GM12801 (cell line): ENCODE results near the gene NRAP.

Source experiments
- CTCF ChIP-seq: IDR thresholded peaks from one replicate; pipeline ENCODE4 v1.5.1; 2011; ENCODE audit warnings: control low read depth; ENCODE audit not compliant: insufficient read length; ENCODE audit errors: extremely low read depth

Gene NRAP

GRCh38 chr10:113708640-113709039 is 44.8 kb upstream of the NRAP start:
- TF ChIP-seq CTCF = no peak

DNA sequence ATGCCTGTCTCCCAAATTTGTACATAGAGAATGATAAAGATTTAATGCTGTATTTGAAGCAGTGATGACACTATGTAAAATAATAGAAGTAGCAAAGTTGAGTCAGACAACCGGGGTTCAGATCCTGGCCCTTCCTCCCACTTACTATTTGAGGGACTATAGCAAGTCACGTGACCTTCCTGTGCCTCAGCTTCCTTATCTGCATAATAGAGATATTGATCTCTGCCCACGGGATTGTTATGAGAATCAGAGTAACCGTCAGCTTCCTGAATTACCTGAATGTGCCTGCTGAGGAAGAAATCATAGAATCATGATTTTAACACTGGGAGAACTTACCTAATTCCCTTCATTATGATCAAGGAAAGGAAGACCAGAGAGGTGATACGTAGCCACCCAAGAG is 42.8 kb upstream of the NRAP start:
- TF ChIP-seq CTCF = no peak

DNA sequence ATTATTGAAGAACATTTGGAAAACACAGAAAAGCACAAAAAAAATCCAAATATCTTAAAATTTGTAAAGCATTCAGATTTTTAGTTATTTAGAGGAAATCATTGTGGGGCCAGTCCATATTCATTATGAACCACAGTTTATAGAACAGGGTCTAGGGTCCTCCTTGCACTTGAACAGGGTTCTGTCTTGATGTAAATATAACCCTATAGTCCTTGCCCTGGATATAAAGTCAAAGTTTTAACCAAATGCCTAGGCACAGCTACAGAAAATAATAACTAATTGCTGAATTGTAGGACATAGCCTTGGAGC is 41.5 kb upstream of the NRAP start:
- TF ChIP-seq CTCF = no peak

- TF ChIP-seq CTCF = no peak
These were observed 40.9 kb upstream of the NRAP start for GRCh38 chr10:113704637-113705343.

GRCh38 chr10:113697595-113697994 is 33.8 kb upstream of the NRAP start:
- TF ChIP-seq CTCF = no peak

DNA sequence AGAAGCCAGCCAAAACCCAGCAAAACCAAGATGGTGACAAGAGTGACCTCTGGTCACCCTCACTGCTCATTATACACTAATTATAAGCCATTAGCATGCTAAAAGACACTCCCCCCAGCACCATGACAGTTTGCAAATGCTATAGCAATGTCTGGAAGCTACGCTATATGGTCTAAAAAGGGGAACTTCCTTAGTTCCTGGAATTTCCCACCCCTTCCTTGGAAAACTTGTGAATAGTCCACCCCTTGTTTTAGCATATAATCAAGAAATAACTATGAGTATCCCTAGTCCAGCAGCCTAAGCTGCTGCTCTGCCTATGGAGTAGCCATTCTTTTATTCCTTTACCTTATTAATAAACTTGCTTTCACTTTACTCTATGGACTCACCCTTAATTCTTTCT is 31.9 kb upstream of the NRAP start:
- TF ChIP-seq CTCF = no peak

- no peak for TF ChIP-seq CTCF
These were observed 29.5 kb upstream of the NRAP start for GRCh38 chr10:113693348-113693747.

- no peak for TF ChIP-seq CTCF
These were observed 28.4 kb upstream of the NRAP start for GRCh38 chr10:113692271-113692670.
